Endothelial cell of umbilical vein (primary cell): ENCODE data around the gene CLEC2B.

ENCODE experiments used
- CTCF ChIP-seq, 2 donors: IDR thresholded peaks; 1 replicate in 1 of 2; 2 replicates in 1 of 2; pipeline ENCODE4 v1.5.1; 2011; ENCODE audit warnings: low read length in 2 of 2, mild to moderate bottlenecking in 2 of 2, moderate library complexity in 2 of 2, control low read depth in 1 of 2, inconsistent platforms in 1 of 2, low read depth in 1 of 2; ENCODE audit not compliant: insufficient read depth in 1 of 2; ENCODE audit errors: extremely low read depth in 1 of 2
- EZH2 ChIP-seq: IDR thresholded peaks from 2 replicates; pipeline ENCODE4 v1.6.1; 2012; ENCODE audit warnings: borderline replicate concordance, low read depth, mild to moderate bottlenecking, moderate library complexity, low read length, inconsistent platforms; ENCODE audit not compliant: severe bottlenecking
- FOS ChIP-seq: IDR thresholded peaks from 2 replicates; pipeline ENCODE4 v1.6.1; 2011; ENCODE audit warnings: mild to moderate bottlenecking, low read length, moderate library complexity, borderline replicate concordance; ENCODE audit not compliant: insufficient read depth
- POLR2AphosphoS5 ChIP-seq: IDR thresholded peaks from 2 replicates; pipeline ENCODE4 v1.6.1; 2012; ENCODE audit warnings: low read depth, mild to moderate bottlenecking, control low read depth, low read length, moderate library complexity; ENCODE audit not compliant: insufficient read depth

GRCh38 chr12:9906873-9907272 lies 37.7 kb upstream of the CLEC2B start:
- TF ChIP-seq CTCF (IDR thresholded peaks at IDR 0.05; ENCODE audit: extremely low read depth in 1 of 2, insufficient read depth in 1 of 2, low read depth in 1 of 2, low read length in 2 of 2) (no peak), EZH2 (no peak), POLR2AphosphoS5 (no peak), FOS (no peak)
